PFSK-1 (cell line): ENCODE data around the gene KRT4.

Experiments
- FOXP2 ChIP-seq: optimal IDR thresholded peaks from 2 replicates; pipeline ENCODE3; 2011; ENCODE audit warnings: borderline replicate concordance, control low read depth, inconsistent platforms; ENCODE audit not compliant: insufficient read depth; ENCODE audit errors: extremely low read length, extremely low read depth
- POLR2AphosphoS5 ChIP-seq: IDR thresholded peaks from 2 replicates; pipeline ENCODE4 v1.6.1; 2012; ENCODE audit warnings: low read depth, mild to moderate bottlenecking, control low read depth, low read length, moderate library complexity
- SIN3A ChIP-seq: IDR thresholded peaks from 2 replicates; pipeline ENCODE4 v1.6.1; 2012; ENCODE audit warnings: mild to moderate bottlenecking, low read length, moderate library complexity, borderline replicate concordance; ENCODE audit not compliant: insufficient read depth
- TAF1 ChIP-seq: IDR thresholded peaks from 2 replicates; pipeline ENCODE4 v1.6.1; 2012; ENCODE audit warnings: low read length, control low read depth, borderline replicate concordance; ENCODE audit not compliant: insufficient read depth
- TF ChIP-seq, protein P1 (sequence below), 2 experiments: IDR thresholded peaks; 2 replicates each; pipeline versions ENCODE4 v1.6.1 to v1.8.0; 2011 to 2012; ENCODE audit warnings: low read depth in 2 of 2, low read length in 2 of 2, control low read depth in 1 of 2, inconsistent platforms in 1 of 2, mild to moderate bottlenecking in 1 of 2, moderate library complexity in 1 of 2; ENCODE audit not compliant: insufficient read depth in 1 of 2

The KRT4 gene

GRCh38 chr12:52760623-52761022 is 53.3 kb downstream of the KRT4 start:
- TF ChIP-seq SIN3A (no peak), TAF1 (no peak), POLR2AphosphoS5 (no peak), FOXP2 (no peak)
- TF ChIP-seq, protein P1, sequence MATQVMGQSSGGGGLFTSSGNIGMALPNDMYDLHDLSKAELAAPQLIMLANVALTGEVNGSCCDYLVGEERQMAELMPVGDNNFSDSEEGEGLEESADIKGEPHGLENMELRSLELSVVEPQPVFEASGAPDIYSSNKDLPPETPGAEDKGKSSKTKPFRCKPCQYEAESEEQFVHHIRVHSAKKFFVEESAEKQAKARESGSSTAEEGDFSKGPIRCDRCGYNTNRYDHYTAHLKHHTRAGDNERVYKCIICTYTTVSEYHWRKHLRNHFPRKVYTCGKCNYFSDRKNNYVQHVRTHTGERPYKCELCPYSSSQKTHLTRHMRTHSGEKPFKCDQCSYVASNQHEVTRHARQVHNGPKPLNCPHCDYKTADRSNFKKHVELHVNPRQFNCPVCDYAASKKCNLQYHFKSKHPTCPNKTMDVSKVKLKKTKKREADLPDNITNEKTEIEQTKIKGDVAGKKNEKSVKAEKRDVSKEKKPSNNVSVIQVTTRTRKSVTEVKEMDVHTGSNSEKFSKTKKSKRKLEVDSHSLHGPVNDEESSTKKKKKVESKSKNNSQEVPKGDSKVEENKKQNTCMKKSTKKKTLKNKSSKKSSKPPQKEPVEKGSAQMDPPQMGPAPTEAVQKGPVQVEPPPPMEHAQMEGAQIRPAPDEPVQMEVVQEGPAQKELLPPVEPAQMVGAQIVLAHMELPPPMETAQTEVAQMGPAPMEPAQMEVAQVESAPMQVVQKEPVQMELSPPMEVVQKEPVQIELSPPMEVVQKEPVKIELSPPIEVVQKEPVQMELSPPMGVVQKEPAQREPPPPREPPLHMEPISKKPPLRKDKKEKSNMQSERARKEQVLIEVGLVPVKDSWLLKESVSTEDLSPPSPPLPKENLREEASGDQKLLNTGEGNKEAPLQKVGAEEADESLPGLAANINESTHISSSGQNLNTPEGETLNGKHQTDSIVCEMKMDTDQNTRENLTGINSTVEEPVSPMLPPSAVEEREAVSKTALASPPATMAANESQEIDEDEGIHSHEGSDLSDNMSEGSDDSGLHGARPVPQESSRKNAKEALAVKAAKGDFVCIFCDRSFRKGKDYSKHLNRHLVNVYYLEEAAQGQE (IDR thresholded peaks at IDR 0.05; ENCODE audit: insufficient read depth in 1 of 2, low read depth in 2 of 2, low read length in 2 of 2), result no peak

GRCh38 chr12:52759695-52760094 is 54.2 kb downstream of the KRT4 start:
- TF ChIP-seq, protein P1 (IDR thresholded peaks at IDR 0.05; ENCODE audit: insufficient read depth in 1 of 2, low read depth in 2 of 2, low read length in 2 of 2), result no peak
- TF ChIP-seq FOXP2 (no peak), POLR2AphosphoS5 (no peak), SIN3A (no peak), TAF1 (no peak)

- no peak for TF ChIP-seq POLR2AphosphoS5
- TF ChIP-seq TAF1, result no peak
- TF ChIP-seq, protein P1 (IDR thresholded peaks at IDR 0.05; ENCODE audit: insufficient read depth in 1 of 2, low read depth in 2 of 2, low read length in 2 of 2), result no peak
- no peak for TF ChIP-seq SIN3A
- TF ChIP-seq FOXP2, result no peak
These were observed 54.7 kb downstream of the KRT4 start for GRCh38 chr12:52759218-52759617.

DNA sequence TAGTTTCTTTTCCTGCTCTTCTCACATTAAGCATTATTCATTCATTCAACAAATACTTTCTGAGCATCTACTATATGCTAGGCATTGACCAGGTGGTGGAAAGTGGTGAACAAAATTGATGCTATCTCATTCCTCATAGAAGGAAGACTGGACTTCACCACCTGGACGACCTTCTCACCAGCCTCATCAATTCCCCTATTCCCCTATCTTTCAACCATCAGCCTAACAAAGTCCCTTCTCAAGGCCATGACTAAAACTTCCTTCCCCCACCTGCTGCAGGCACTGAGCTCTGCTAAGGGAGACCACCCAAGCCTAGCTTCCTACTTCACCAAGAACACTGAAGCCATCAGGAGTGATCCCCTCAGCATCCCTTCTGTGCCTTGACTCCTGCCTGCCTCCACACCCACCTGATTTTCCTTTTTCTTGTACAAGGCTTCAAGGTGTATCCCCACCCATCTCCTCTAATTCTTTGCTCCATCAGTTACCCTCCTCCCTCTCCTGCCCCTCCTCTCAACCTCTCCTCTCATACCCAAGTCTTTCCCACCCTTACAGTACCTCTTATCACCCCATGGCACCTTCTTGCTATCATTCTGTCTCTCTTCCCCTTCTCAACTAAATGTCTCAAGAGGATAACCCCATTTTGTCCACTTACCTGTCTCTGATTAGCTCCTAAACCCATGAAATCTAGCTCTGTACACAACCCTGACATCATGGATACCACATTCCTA is 56.3 kb downstream of the KRT4 start:
- TF ChIP-seq, protein P1 (IDR thresholded peaks at IDR 0.05; ENCODE audit: insufficient read depth in 1 of 2, low read depth in 2 of 2, low read length in 2 of 2), result no peak
- TF ChIP-seq POLR2AphosphoS5, result no peak
